Stimulated activated CD4-positive, alpha-beta T cell treated with anti-CD3 and anti-CD28 coated beads, Interleukin-2, amount 100 ng/mL, for 48 hours (primary cell): ENCODE measurements around the gene MYADML2.

ENCODE experiments used
- DNase-seq, 2 donors: peaks; one replicate each; pipeline ENCODE4 v3.0.0-alpha.2; 2020

The MYADML2 gene

GRCh38 chr17:81895400-81895799, 51.6 kb downstream of the MYADML2 start:
- no peak for DNase-seq

DNA sequence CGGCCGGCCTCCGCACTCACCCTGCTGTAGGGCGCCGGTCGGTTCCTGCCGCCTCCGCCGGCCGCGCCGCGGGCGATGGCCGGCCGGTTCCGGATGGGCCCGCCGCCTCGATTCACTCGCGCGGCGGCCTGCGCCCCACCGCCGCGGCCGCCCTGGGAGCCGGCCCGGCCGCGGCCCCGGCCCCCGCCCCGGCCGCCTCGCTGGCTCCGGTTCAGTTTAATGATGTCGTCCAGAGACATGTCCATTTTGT, 55.8 kb downstream of the MYADML2 start:
- no peak for DNase-seq

GRCh38 chr17:81890447-81891302, 56.4 kb downstream of the MYADML2 start:
- DNase-seq: no peak
